Stimulated activated CD8-positive, alpha-beta memory T cell treated with anti-CD3 and anti-CD28 coated beads, Interleukin-7, amount 100 ng/mL, for 48 hours (primary cell): ENCODE data around the gene DONSON.

Source experiments
- DNase-seq, 2 donors: peaks; one replicate each; pipeline ENCODE4 v3.0.0-alpha.2; 2020; ENCODE audit warnings: low read depth in 1 of 2; ENCODE audit errors: extremely low read depth in 1 of 2

The DONSON gene

GRCh38 chr21:33541756-33542639, 46.5 kb downstream of the DONSON start, which contains the start of gene GART:
Gene GART, minus strand, starts transcription at chr21:33542117. Its CDS starts 2,802 bp downstream, at chr21:33539315.
- peak; percentile 77 to 78 for DNase-seq

- DNase-seq: no peak
Measured at GRCh38 chr21:33541105-33541711, 47.3 kb downstream of the DONSON start.

GRCh38 chr21:33540711-33541104, 47.8 kb downstream of the DONSON start:
- DNase-seq: no peak

- no peak for DNase-seq
Measured at GRCh38 chr21:33539616-33540015, 48.9 kb downstream of the DONSON start.

GRCh38 chr21:33537212-33537611, 51.3 kb downstream of the DONSON start:
- no peak for DNase-seq

GRCh38 chr21:33531007-33531406, 57.5 kb downstream of the DONSON start:
- DNase-seq: no peak
